Measurements from ENCODE around the gene SLC6A7.

The SLC6A7 gene

DNA sequence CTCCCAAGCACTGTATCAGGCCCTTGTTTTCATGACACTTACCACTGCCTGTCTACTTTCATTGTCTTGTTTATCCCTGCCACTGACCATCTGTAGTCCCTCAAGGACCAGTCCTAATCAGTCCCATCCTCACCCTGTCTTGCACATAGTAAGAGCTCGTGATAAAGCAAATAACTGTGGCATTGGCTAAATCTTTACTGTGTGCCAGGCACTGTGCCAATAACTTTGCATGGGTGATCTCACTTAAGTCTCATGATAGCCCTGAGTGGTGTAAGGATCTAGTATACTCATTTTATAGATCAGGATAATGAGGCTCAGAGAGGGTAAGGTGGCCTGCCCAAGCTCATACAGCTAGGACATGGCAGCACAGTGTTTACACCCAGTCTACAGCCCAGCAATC, 17.7 kb upstream of the SLC6A7 start:
- no peaks in the 10 kb centered on the region for H3K36me3 ChIP-seq (ENCODE audit: control insufficient read depth in 2 of 2, insufficient read depth in 1 of 2, low read length in 2 of 2)
- no peaks in the 10 kb centered on the region for H3K4me1 ChIP-seq (ENCODE audit: control insufficient read depth, insufficient read depth, low read length)
- TF ChIP-seq, protein P1, sequence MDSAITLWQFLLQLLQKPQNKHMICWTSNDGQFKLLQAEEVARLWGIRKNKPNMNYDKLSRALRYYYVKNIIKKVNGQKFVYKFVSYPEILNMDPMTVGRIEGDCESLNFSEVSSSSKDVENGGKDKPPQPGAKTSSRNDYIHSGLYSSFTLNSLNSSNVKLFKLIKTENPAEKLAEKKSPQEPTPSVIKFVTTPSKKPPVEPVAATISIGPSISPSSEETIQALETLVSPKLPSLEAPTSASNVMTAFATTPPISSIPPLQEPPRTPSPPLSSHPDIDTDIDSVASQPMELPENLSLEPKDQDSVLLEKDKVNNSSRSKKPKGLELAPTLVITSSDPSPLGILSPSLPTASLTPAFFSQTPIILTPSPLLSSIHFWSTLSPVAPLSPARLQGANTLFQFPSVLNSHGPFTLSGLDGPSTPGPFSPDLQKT (IDR thresholded peaks at IDR 0.05; ENCODE audit: borderline replicate concordance, low read depth, low read length): no peak
- TF ChIP-seq GLIS2 (tag by site-specific recombination; IDR thresholded peaks at IDR 0.05): no peak
- no peak for TF ChIP-seq FEZF1 (tag by site-specific recombination; IDR thresholded peaks at IDR 0.05)
- no peak for TF ChIP-seq KLF9 (tag by site-specific recombination; IDR thresholded peaks at IDR 0.05; ENCODE audit: low read depth)
- TF ChIP-seq, protein P2, sequence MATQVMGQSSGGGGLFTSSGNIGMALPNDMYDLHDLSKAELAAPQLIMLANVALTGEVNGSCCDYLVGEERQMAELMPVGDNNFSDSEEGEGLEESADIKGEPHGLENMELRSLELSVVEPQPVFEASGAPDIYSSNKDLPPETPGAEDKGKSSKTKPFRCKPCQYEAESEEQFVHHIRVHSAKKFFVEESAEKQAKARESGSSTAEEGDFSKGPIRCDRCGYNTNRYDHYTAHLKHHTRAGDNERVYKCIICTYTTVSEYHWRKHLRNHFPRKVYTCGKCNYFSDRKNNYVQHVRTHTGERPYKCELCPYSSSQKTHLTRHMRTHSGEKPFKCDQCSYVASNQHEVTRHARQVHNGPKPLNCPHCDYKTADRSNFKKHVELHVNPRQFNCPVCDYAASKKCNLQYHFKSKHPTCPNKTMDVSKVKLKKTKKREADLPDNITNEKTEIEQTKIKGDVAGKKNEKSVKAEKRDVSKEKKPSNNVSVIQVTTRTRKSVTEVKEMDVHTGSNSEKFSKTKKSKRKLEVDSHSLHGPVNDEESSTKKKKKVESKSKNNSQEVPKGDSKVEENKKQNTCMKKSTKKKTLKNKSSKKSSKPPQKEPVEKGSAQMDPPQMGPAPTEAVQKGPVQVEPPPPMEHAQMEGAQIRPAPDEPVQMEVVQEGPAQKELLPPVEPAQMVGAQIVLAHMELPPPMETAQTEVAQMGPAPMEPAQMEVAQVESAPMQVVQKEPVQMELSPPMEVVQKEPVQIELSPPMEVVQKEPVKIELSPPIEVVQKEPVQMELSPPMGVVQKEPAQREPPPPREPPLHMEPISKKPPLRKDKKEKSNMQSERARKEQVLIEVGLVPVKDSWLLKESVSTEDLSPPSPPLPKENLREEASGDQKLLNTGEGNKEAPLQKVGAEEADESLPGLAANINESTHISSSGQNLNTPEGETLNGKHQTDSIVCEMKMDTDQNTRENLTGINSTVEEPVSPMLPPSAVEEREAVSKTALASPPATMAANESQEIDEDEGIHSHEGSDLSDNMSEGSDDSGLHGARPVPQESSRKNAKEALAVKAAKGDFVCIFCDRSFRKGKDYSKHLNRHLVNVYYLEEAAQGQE (tag by site-specific recombination; IDR thresholded peaks at IDR 0.05): no peak
- no peak overlapping the region for H3K4me3 ChIP-seq (ENCODE audit: low read depth, low read length)
- no peaks in the 10 kb centered on the region for H3K9me3 ChIP-seq (ENCODE audit: control insufficient read depth, insufficient read depth, low read depth, low read length)
- ChIA-PET POLR2A (interaction anchor here (0.6 to 1.2 kb wide), 2 partner anchors 150 to 748 kb away, joined by 3 to 10 read pairs; no protein-coding TSS in a partner anchor), CTCF (interaction anchor here (1.1 to 1.8 kb wide), 3 partner anchors 10 to 166 kb away, joined by 3 to 5 read pairs (median 5); no protein-coding TSS in a partner anchor)
- H3K27ac ChIP-seq (ENCODE audit: extremely low read depth, low read depth, low read length): no peak overlapping the region

DNA sequence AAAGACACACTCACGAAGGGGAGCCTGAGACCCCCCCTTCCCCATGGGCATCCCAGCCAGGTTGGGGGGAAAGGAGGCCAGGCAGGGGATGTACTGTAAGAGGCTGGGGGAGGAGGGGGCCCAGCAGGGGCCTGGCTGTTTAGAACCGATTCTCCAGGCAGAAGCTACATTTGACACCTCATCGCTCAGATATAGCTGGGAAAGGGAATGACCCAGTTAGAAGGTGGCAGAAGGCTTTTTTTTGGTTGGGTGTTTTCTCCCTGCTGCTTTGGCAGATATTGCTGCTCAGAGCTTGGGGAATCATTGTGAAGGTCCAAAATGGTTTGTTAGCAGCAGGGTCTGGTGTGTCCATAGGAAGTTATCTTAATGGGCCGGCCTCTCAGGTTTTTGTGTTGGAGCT, 17.3 kb upstream of the SLC6A7 start:
- TF ChIP-seq SCRT1 (tag by site-specific recombination; IDR thresholded peaks at IDR 0.05; ENCODE audit: borderline replicate concordance) (no peak), ZIC2 (tag by site-specific recombination; IDR thresholded peaks at IDR 0.05) (peak; percentile 29), ZNF529 (tag by site-specific recombination; IDR thresholded peaks at IDR 0.05; ENCODE audit: insufficient replicate concordance) (no peak)
- ChIA-PET POLR2A (interaction anchor here (1.2 kb wide), 1 partner anchor 748 kb away, joined by 3 read pairs; no protein-coding TSS in a partner anchor), CTCF (interaction anchor here (1.1 to 1.8 kb wide), 2 partner anchors 11 to 166 kb away, joined by 5 read pairs; no protein-coding TSS in a partner anchor)
- Histone ChIP-seq H3K4me1 (ENCODE audit: control insufficient read depth, insufficient read depth, low read length) (no peaks in the 10 kb centered on the region), H3K27ac (ENCODE audit: extremely low read depth, low read depth, low read length) (no peak overlapping the region), H3K9me3 (ENCODE audit: control insufficient read depth, insufficient read depth, low read depth, low read length) (no peaks in the 10 kb centered on the region), H3K36me3 (ENCODE audit: control insufficient read depth in 2 of 2, insufficient read depth in 1 of 2, low read length in 2 of 2) (no peaks in the 10 kb centered on the region), H3K4me3 (ENCODE audit: low read depth, low read length) (no peak overlapping the region)

DNA sequence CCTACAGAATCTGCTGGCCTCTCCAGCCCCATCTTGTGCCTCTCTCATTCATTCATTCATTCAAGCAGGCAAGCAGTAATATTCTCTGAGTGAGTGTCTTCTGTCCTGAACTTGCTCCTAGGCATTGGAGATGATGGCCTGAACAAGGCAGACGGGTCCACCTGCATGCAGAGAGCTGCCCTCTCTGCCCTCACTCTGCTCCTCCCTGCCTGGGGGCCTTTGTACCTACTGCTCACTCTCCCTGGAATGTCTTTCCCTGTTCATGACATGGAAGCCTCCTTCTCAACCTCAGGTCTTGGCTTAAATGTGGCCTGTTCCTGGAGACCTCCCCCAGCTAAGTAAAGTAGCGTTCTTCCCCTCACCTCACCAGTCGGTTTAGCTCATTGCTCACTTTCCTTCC, 16.7 kb upstream of the SLC6A7 start:
- H3K27ac ChIP-seq (ENCODE audit: extremely low read depth, low read depth, low read length): no peak overlapping the region
- H3K4me1 ChIP-seq (ENCODE audit: control insufficient read depth, insufficient read depth, low read length): no peaks in the 10 kb centered on the region
- no peaks in the 10 kb centered on the region for H3K9me3 ChIP-seq (ENCODE audit: control insufficient read depth, insufficient read depth, low read depth, low read length)
- POLR2A ChIA-PET: no interaction called here
- no peak overlapping the region for H3K4me3 ChIP-seq (ENCODE audit: low read depth, low read length)
- no peaks in the 10 kb centered on the region for H3K36me3 ChIP-seq (ENCODE audit: control insufficient read depth in 2 of 2, insufficient read depth in 1 of 2, low read length in 2 of 2)
- CTCF ChIA-PET: interaction anchor here (1.8 kb wide), 1 partner anchor 11 kb away, joined by 5 read pairs; no protein-coding TSS in a partner anchor
- TF ChIP-seq, protein P3, sequence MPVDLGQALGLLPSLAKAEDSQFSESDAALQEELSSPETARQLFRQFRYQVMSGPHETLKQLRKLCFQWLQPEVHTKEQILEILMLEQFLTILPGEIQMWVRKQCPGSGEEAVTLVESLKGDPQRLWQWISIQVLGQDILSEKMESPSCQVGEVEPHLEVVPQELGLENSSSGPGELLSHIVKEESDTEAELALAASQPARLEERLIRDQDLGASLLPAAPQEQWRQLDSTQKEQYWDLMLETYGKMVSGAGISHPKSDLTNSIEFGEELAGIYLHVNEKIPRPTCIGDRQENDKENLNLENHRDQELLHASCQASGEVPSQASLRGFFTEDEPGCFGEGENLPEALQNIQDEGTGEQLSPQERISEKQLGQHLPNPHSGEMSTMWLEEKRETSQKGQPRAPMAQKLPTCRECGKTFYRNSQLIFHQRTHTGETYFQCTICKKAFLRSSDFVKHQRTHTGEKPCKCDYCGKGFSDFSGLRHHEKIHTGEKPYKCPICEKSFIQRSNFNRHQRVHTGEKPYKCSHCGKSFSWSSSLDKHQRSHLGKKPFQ (tag by site-specific recombination; IDR thresholded peaks at IDR 0.05): no peak
- TF ChIP-seq ZNF501 (tag by site-specific recombination; IDR thresholded peaks at IDR 0.05) (no peak), ZNF76 (tag by site-specific recombination; IDR thresholded peaks at IDR 0.05; ENCODE audit: borderline replicate concordance, low read depth) (no peak), ZNF112 (tag by site-specific recombination; IDR thresholded peaks at IDR 0.05) (no peak), ZNF132 (tag by site-specific recombination; IDR thresholded peaks at IDR 0.05; ENCODE audit: borderline replicate concordance) (no peak), ZNF366 (tag by site-specific recombination; conservative IDR thresholded peaks at IDR 0.05) (no peak), ZNF558 (tag by site-specific recombination; IDR thresholded peaks at IDR 0.05) (no peak), ZNF223 (tag by site-specific recombination; IDR thresholded peaks at IDR 0.05) (no peak), KLF8 (tag by site-specific recombination; IDR thresholded peaks at IDR 0.05) (no peak)
- TF ChIP-seq, protein P4, sequence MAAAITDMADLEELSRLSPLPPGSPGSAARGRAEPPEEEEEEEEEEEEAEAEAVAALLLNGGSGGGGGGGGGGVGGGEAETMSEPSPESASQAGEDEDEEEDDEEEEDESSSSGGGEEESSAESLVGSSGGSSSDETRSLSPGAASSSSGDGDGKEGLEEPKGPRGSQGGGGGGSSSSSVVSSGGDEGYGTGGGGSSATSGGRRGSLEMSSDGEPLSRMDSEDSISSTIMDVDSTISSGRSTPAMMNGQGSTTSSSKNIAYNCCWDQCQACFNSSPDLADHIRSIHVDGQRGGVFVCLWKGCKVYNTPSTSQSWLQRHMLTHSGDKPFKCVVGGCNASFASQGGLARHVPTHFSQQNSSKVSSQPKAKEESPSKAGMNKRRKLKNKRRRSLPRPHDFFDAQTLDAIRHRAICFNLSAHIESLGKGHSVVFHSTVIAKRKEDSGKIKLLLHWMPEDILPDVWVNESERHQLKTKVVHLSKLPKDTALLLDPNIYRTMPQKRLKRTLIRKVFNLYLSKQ (tag by site-specific recombination; IDR thresholded peaks at IDR 0.05; ENCODE audit: borderline replicate concordance): no peak
- TF ChIP-seq, protein P5, sequence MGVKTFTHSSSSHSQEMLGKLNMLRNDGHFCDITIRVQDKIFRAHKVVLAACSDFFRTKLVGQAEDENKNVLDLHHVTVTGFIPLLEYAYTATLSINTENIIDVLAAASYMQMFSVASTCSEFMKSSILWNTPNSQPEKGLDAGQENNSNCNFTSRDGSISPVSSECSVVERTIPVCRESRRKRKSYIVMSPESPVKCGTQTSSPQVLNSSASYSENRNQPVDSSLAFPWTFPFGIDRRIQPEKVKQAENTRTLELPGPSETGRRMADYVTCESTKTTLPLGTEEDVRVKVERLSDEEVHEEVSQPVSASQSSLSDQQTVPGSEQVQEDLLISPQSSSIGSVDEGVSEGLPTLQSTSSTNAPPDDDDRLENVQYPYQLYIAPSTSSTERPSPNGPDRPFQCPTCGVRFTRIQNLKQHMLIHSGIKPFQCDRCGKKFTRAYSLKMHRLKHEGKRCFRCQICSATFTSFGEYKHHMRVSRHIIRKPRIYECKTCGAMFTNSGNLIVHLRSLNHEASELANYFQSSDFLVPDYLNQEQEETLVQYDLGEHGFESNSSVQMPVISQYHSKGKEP (tag by site-specific recombination; IDR thresholded peaks at IDR 0.05): no peak

Data from HEK293 (cell line).